GM10847 (cell line): Measurements from ENCODE around the gene AOPEP.

Source experiments
- POLR2A ChIP-seq: IDR thresholded peaks from 2 replicates; pipeline ENCODE4 v1.6.1; 2011; ENCODE audit not compliant: insufficient read length; ENCODE audit errors: extremely low read depth

AOPEP gene

GRCh38 chr9:95036676-95037075 is 310.2 kb downstream of the AOPEP start:
- TF ChIP-seq POLR2A: no peak

GRCh38 chr9:95037789-95038521 is 311.5 kb downstream of the AOPEP start:
- TF ChIP-seq POLR2A: no peak

- no peak for TF ChIP-seq POLR2A
Measured at GRCh38 chr9:95038666-95039065, 312.2 kb downstream of the AOPEP start.

- no peak for TF ChIP-seq POLR2A
Measured at GRCh38 chr9:95040106-95040505, 313.6 kb downstream of the AOPEP start.

- no peak for TF ChIP-seq POLR2A
Measured at GRCh38 chr9:95043826-95044225, 317.3 kb downstream of the AOPEP start.

GRCh38 chr9:95044731-95045508 is 318.4 kb downstream of the AOPEP start:
- TF ChIP-seq POLR2A: no peak

GRCh38 chr9:95045751-95046150 is 319.3 kb downstream of the AOPEP start:
- TF ChIP-seq POLR2A: no peak

- no peak for TF ChIP-seq POLR2A
Measured at GRCh38 chr9:95047452-95048224, 321.1 kb downstream of the AOPEP start.

- TF ChIP-seq POLR2A: no peak
Measured at GRCh38 chr9:95048225-95049087, 322.0 kb downstream of the AOPEP start.

GRCh38 chr9:95049761-95050160 is 323.3 kb downstream of the AOPEP start:
- no peak for TF ChIP-seq POLR2A

- TF ChIP-seq POLR2A: no peak
Measured at GRCh38 chr9:95053611-95054570, 327.4 kb downstream of the AOPEP start.

- TF ChIP-seq POLR2A: no peak
Measured at GRCh38 chr9:95055334-95055850, 328.9 kb downstream of the AOPEP start.

GRCh38 chr9:95055851-95056551 is 329.5 kb downstream of the AOPEP start:
- TF ChIP-seq POLR2A: no peak
